Measurements from ENCODE around the gene RBMS3.

RBMS3 gene

DNA sequence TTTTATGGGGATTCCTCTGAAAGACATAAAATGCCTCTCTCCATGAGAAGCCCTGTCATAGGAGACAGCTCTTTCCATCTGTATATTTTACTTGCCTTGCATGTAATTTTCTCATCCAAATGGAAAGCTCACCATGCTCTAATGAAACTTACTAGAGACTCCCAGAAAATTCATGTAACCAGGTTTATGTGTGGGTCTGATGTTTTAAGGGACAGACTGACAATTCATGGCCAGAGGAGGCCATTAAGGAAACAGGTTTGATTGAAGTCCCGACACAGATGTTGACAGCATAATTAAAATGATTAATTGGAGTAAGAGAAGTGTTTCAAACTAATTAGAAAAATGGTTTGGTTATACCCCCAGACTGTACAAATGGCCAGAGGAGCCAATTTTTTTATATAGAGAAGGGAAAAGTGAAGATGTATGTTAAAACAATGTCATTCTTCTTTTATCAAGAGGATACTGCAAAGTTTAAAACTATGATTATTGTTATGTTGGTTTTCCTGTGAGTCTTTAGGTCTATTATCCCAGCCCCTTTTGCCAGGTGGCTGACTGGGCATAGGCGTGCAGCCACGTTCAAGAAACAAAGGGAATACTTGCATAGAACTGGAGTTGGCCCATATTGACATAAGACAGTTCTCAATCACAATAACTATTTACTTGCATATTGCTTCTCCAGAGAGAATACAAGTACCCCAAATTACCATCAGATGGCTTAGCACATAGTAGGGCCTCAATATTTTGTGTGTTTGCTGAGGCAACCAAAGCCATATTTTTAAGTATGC lies 64.8 kb downstream of the RBMS3 start:
- TF ChIP-seq, protein P1, sequence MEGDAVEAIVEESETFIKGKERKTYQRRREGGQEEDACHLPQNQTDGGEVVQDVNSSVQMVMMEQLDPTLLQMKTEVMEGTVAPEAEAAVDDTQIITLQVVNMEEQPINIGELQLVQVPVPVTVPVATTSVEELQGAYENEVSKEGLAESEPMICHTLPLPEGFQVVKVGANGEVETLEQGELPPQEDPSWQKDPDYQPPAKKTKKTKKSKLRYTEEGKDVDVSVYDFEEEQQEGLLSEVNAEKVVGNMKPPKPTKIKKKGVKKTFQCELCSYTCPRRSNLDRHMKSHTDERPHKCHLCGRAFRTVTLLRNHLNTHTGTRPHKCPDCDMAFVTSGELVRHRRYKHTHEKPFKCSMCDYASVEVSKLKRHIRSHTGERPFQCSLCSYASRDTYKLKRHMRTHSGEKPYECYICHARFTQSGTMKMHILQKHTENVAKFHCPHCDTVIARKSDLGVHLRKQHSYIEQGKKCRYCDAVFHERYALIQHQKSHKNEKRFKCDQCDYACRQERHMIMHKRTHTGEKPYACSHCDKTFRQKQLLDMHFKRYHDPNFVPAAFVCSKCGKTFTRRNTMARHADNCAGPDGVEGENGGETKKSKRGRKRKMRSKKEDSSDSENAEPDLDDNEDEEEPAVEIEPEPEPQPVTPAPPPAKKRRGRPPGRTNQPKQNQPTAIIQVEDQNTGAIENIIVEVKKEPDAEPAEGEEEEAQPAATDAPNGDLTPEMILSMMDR (IDR thresholded peaks at IDR 0.05; ENCODE audit: control insufficient read depth, extremely low read depth, insufficient read depth): no peak
- no peak for DNase-seq (ENCODE audit: low read depth)
- no peak overlapping the region for H3K4me3 ChIP-seq (ENCODE audit: low read depth, low read length)

DNA sequence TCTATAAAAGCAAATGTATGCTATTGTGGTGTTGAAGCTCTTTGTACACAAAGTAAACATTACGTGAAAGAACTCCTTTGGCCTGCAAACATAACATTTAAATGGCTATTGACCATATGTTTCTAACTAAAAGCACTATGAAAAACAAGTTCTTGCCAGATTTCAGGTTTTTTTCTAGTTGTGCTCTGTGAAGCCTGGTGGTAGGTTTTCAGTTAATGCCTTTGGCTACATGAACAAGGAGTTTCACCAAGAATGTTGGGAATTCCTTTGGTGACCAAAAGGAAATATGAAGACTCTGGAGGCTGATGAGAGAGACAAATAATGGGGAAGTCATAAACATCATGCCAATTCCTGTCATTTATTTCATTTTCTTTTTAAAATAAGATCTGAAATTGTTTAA lies 66.0 kb downstream of the RBMS3 start:
- TF ChIP-seq, protein P1 (IDR thresholded peaks at IDR 0.05; ENCODE audit: control insufficient read depth, extremely low read depth, insufficient read depth): no peak
- no peak for DNase-seq (ENCODE audit: low read depth)
- H3K4me3 ChIP-seq (ENCODE audit: low read depth, low read length): no peak overlapping the region

DNA sequence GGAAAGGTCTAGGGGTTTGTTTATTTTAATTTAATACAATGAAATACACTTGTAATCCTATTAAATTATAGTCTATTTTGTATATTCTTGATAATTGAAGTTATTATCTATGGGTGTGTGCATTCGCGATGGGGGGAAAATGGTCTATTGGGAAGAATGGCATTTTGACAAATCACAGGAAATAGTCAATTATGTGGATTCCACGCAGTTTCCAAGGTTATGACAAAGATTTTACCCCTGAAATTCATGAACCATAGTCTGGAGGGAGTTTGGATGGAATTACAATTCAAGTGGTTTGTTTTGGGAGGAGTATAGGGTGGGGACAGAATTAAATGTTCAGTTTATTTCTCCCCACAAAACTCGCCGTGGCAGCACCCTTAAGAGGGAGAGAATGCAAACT lies 66.5 kb downstream of the RBMS3 start:
- no peak overlapping the region for H3K4me3 ChIP-seq (ENCODE audit: low read depth, low read length)
- DNase-seq (ENCODE audit: low read depth): no peak
- TF ChIP-seq, protein P1 (IDR thresholded peaks at IDR 0.05; ENCODE audit: control insufficient read depth, extremely low read depth, insufficient read depth): no peak

DNA sequence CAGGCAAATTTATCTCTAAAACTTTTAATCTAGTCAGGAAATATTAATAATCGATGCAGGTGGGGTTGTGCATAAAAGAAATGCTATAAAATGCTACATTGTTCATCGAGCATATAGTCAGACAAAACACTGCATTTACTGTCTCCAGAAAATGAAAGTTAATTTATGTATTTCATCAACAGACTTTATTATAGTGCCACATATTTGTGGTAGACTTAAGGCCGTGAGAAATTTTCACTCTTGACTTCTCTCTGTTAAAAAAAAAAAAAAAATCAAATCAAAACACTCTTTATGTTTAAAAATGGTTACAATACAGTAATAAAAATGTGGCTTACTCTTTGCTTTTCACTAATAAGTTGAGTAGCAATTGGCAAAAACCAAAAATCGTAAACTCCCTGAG lies 67.4 kb downstream of the RBMS3 start:
- DNase-seq (ENCODE audit: low read depth): no peak
- H3K4me3 ChIP-seq (ENCODE audit: low read depth, low read length): no peak overlapping the region
- TF ChIP-seq, protein P1 (IDR thresholded peaks at IDR 0.05; ENCODE audit: control insufficient read depth, extremely low read depth, insufficient read depth): no peak

DNA sequence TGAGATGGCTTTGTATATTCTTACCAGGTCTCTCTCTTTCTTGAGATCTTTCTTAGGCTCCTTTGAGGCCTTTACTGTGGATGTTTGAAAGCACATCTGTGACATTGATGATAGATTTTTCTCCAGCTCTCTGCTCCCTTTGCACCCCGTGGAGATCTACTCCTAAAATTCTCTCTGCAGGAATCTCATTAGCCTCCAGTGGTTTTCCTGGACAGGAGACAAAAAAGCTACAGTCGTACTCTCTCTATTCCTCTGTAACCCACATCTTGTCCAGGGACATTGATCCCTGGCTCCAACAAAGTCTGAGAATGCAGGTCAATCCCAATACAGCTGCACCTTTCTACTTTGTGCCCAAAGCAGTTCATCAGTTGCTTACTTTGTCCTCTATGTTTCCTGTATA lies 68.2 kb downstream of the RBMS3 start:
- DNase-seq (ENCODE audit: low read depth): no peak
- H3K4me3 ChIP-seq (ENCODE audit: low read depth, low read length): no peak overlapping the region
- TF ChIP-seq, protein P1 (IDR thresholded peaks at IDR 0.05; ENCODE audit: control insufficient read depth, extremely low read depth, insufficient read depth): no peak

DNA sequence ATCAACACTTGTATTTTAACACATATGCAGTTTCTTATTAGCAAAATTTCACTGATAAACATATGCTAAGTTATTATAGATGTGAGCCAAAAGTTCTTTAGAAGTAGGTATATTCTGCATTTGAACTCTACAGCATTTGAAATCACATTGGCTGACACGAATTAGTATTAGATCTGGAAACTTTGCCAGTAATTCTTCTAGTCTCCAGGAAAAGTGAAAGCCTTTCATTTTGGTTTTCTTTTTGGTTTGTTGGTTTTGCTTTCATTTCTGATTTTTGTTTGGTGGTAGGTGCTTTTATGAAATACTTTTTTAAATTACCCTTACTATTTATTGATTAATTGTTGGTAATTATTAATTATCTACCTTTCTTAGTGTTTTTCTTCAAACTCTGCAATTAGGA lies 72.9 kb downstream of the RBMS3 start:
- TF ChIP-seq, protein P1 (IDR thresholded peaks at IDR 0.05; ENCODE audit: control insufficient read depth, extremely low read depth, insufficient read depth): no peak
- no peak for DNase-seq (ENCODE audit: low read depth)
- H3K4me3 ChIP-seq (ENCODE audit: low read depth, low read length): no peak overlapping the region

DNA sequence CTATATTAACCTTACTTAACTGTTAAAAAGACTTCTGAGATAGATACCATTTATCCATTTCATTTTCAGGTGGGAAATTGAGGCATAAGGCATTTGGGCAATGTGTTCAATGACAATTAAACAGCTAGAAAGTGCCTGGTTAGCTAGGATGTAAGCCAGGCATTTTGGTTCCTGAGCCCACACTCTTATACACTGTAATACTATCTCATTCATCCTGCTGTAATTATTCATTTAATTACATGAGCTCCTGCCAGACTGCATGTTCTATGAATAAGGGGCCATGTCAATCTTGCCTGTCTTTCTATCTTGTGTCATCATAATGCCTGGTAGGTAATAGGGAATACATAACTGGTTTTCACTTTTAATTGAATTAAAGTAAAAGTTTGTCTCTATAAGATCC lies 74.0 kb downstream of the RBMS3 start:
- DNase-seq (ENCODE audit: low read depth): no peak
- H3K4me3 ChIP-seq (ENCODE audit: low read depth, low read length): no peak overlapping the region

More for the DNA sequence above, 74.0 kb downstream of the RBMS3 start:
- TF ChIP-seq, protein P1 (IDR thresholded peaks at IDR 0.05; ENCODE audit: control insufficient read depth, extremely low read depth, insufficient read depth): no peak

All from LNCaP clone FGC (cell line).